SK-N-SH treated with all-trans-retinoic acid at 6 μM for 48 hours (cell line): Measurements from ENCODE around the gene SEC61B.

Experiments
- BACH2 ChIP-seq: fragments of 250-450 bp; sonication (Bioruptor Pico); IDR thresholded peaks from 2 replicates; pipeline ENCODE4 v1.9.0; 2021; ENCODE audit warnings: mild to moderate bottlenecking, borderline replicate concordance
- CREB5 ChIP-seq: fragments of 250-450 bp; sonication (Bioruptor Pico); IDR thresholded peaks from 2 replicates; pipeline ENCODE4 v1.5.1; 2020; ENCODE audit warnings: low read depth, mild to moderate bottlenecking, moderate library complexity
- ZNF8 ChIP-seq: fragments of 450-650 bp; formaldehyde crosslinking; IDR thresholded peaks from 2 replicates; pipeline ENCODE4 v1.5.0; 2020; ENCODE audit warnings: mild to moderate bottlenecking, moderate library complexity

GRCh38 chr9:99190597-99191283 lies 31.3 kb upstream of the SEC61B start:
- no peak for TF ChIP-seq CREB5 (CRISPR knock-in tag)
- TF ChIP-seq ZNF8, result no peak
- TF ChIP-seq BACH2, result no peak
